Tibial nerve (tissue), 4 donors: Measurements from ENCODE around the gene PLSCR3.
"Not testable (repeated sequence)": the region's sequence is repeated elsewhere in the genome, so short reads cannot be mapped to it uniquely, and the experiment has no call there.

Experiments used
- CTCF ChIP-seq, 5 experiments: fragments of 200-600 bp in 3 of 5; fragments of 450-650 bp in 2 of 5; sonication (generic) in 3 of 5; IDR thresholded peaks; one replicate each; pipeline ENCODE4 v1.5.1; 2016 to 2019; ENCODE audit warnings: antibody characterized with exemption in 5 of 5, mild to moderate bottlenecking in 3 of 5, moderate library complexity in 2 of 5
- EP300 ChIP-seq, 2 donors: sonication (generic); formaldehyde crosslinking; IDR thresholded peaks; one replicate each; pipeline ENCODE4 v1.6.1; 2017; ENCODE audit warnings: antibody characterized with exemption in 2 of 2, mild to moderate bottlenecking in 1 of 2
- POLR2A ChIP-seq, 2 donors: fragments of 450-650 bp; IDR thresholded peaks; one replicate each; pipeline ENCODE4 v1.6.1; 2017; ENCODE audit warnings: antibody characterized with exemption in 2 of 2, mild to moderate bottlenecking in 2 of 2, moderate library complexity in 2 of 2

GRCh38 chr17:7365963-7366362 is 28.4 kb downstream of the PLSCR3 start:
- not testable (repeated sequence) for TF ChIP-seq POLR2A, CTCF, EP300 (IDR thresholded peaks at IDR 0.05)
